Natural killer cell (primary cell): Measurements from ENCODE around the gene COPE. TPM values are rescaled to one million over a fixed set of nuclear protein-coding genes. Genes with fewer than 3 reads are reported as not detected.
A peak's percentile ranks its signal among the peaks of the same experiment; 100 is the strongest.

Source experiments
- ATAC-seq, 3 donors: fragments of 150-1000 bp in 2 of 3; fragments of 200-7000 bp in 1 of 3; cut with Tn5 transposase; 1 replicate in 1 of 3; 2 replicates in 2 of 3; pipeline ENCODE4 v1.10.0; 2021; ENCODE audit warnings: mild to moderate bottlenecking in 2 of 3, moderate library complexity in 2 of 3
- DNase-seq, 2 donors: peaks; one replicate each; pipeline versions ENCODE4 v3.0.0 to v3.0.0-alpha.2; 2013 to 2021; ENCODE audit warnings: mixed read lengths in 1 of 2
- H3K27ac ChIP-seq: one replicate; pipeline ENCODE4 v1.5.1; 2013; ENCODE audit warnings: mild to moderate bottlenecking, low read length
- H3K27me3 ChIP-seq: one replicate; pipeline ENCODE4 v1.6.1; 2013; ENCODE audit warnings: low read length; ENCODE audit not compliant: control insufficient read depth, insufficient read depth
- H3K36me3 ChIP-seq: one replicate; pipeline ENCODE4 v1.6.1; 2013; ENCODE audit warnings: low read length; ENCODE audit not compliant: control insufficient read depth, insufficient read depth
- H3K4me1 ChIP-seq: one replicate; pipeline ENCODE4 v1.6.1; 2013; ENCODE audit warnings: low read length; ENCODE audit not compliant: control insufficient read depth, insufficient read depth
- H3K4me3 ChIP-seq: one replicate; pipeline ENCODE4 v1.5.1; 2013; ENCODE audit warnings: low read length
- H3K9me3 ChIP-seq: one replicate; pipeline ENCODE4 v1.6.1; 2013; ENCODE audit warnings: low read length; ENCODE audit not compliant: control insufficient read depth, insufficient read depth
- H3K27ac Mint-ChIP-seq, 2 donors: one replicate each; pipeline ENCODE4 v1.8.0; 2022; ENCODE audit warnings: mild to moderate bottlenecking in 2 of 2, mixed read lengths in 2 of 2, moderate library complexity in 1 of 2
- H3K27me3 Mint-ChIP-seq, 2 donors: one replicate each; pipeline ENCODE4 v1.8.0; 2022; ENCODE audit warnings: low read depth in 2 of 2, mixed read lengths in 2 of 2
- H3K36me3 Mint-ChIP-seq: one replicate; pipeline ENCODE4 v1.8.0; 2022; ENCODE audit warnings: mixed read lengths
- H3K4me1 Mint-ChIP-seq, 2 donors: one replicate each; pipeline ENCODE4 v1.8.0; 2022; ENCODE audit warnings: mixed read lengths in 2 of 2
- H3K4me3 Mint-ChIP-seq: one replicate; pipeline ENCODE4 v1.8.0; 2022; ENCODE audit warnings: mild to moderate bottlenecking, moderate library complexity, mixed read lengths
- H3K9me3 Mint-ChIP-seq, 2 donors: one replicate each; pipeline ENCODE4 v1.8.0; 2022; ENCODE audit warnings: mixed read lengths in 2 of 2
- CTCF ChIP-seq: fragments of 200-600 bp; IDR thresholded peaks from one replicate; pipeline ENCODE4 v1.8.0; 2022; ENCODE audit warnings: antibody characterized with exemption
- WGBS: methylation state at CpG from one replicate; pipeline ENCODE4 v1.1.7; 2013; ENCODE audit warnings: missing lambda C conversion rate; ENCODE audit not compliant: insufficient coverage; 5-methylcytosine and 5-hydroxymethylcytosine counted together
- intact Hi-C: fragments of 100-400 bp; cut with micrococcal nuclease; formaldehyde crosslinking; loops from one replicate; pipeline ENCODE4 v1.14.2; 2022
- total RNA-seq, 4 donors: library from RNA; stranded (reverse); fragments of 120-200 nt in 1 of 4; gene quantifications; one replicate each; pipeline versions ENCODE4 v1.2.3 to v1.2.4, GENCODE V29; 2013 to 2022

Gene COPE
- total RNA-seq, result 100 to 1,000 TPM; 204 to 228 (median 218) TPM
- total RNA-seq (2013), result 131 TPM

DNA sequence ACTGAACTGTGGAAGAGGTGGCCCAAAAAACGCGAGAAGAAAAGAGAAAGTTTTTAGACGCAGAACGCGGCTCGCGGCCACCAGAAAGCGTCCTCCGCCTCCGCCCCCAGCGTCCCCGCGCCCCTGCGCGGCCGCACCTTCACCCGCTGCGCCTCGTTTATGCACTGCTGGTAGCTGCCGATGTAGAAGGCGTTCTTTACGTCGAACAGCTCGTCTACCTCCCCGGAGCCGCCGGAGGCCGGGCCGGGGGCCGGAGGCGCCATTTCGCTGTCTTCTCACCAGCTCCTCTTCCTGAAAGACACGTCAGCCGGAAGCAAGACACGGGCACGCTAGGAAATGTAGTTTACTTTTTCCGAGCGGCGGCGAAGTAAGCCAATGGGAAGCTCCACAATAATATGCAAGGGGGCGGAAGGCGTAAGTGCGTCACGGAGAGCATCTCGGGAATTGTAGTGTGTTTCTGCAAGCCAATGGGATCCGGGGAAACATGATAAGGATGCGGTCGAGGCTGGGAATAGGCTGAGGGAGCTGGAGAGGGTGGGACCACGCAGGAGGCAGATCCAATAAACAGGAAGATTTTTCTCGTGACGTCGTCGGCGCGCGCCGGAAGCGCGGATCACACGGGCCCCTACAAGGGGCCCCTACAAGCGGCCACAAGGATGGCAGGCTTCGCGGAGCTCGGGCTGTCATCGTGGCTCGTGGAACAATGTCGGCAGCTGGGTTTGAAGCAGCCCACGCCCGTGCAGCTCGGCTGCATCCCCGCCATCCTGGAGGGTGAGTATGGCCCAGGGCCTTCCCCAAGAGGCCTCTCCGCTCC lies at the start of gene COPE, which contains the start of gene DDX49:
TSS of gene COPE (minus strand) at position 302 of the 814 bp plus-strand sequence. CDS start at position 263, 39 bp downstream.
TSS of gene DDX49 (plus strand) at position 630 of the 814 bp plus-strand sequence. CDS start at position 657, 27 bp downstream.
- Histone ChIP-seq H3K27ac (peak within 1 kb of the TSS; percentile 85), H3K4me1 (peaks cover 31% of the 10 kb centered on the region), H3K36me3 (peaks cover 32% of the 10 kb centered on the region), H3K9me3 (no peaks in the 10 kb centered on the region), H3K4me3 (peak within 1 kb of the TSS; percentile 72), H3K27me3 (no peaks in the 10 kb centered on the region)
- no peaks in the 10 kb centered on the region for H3K27me3 Mint-ChIP-seq
- WGBS, result under 1% methylated on average over 72 of the region's 72 CpGs
- intact Hi-C loops, result loop anchor here (1.0 to 2.0 kb wide), 3 partner anchors 114 to 330 kb away; partner anchors contain the start of genes ARMC6, REX1BD, SLC25A42 and SUGP2
- H3K9me3 Mint-ChIP-seq, result no peaks in the 10 kb centered on the region
- no peak for TF ChIP-seq CTCF
- H3K4me1 Mint-ChIP-seq, result peaks cover 31 to 39% of the 10 kb centered on the region in 2 donors
- DNase-seq, result peak; percentile 98 to 100
- peak within 1 kb of the TSS; percentile 90 to 95 for H3K27ac Mint-ChIP-seq
- H3K4me3 Mint-ChIP-seq, result peak within 1 kb of the TSS; percentile 97
- no peaks in the 10 kb centered on the region for H3K36me3 Mint-ChIP-seq
- ATAC-seq, result peak; percentile 90 to 98 (median 92)

DNA sequence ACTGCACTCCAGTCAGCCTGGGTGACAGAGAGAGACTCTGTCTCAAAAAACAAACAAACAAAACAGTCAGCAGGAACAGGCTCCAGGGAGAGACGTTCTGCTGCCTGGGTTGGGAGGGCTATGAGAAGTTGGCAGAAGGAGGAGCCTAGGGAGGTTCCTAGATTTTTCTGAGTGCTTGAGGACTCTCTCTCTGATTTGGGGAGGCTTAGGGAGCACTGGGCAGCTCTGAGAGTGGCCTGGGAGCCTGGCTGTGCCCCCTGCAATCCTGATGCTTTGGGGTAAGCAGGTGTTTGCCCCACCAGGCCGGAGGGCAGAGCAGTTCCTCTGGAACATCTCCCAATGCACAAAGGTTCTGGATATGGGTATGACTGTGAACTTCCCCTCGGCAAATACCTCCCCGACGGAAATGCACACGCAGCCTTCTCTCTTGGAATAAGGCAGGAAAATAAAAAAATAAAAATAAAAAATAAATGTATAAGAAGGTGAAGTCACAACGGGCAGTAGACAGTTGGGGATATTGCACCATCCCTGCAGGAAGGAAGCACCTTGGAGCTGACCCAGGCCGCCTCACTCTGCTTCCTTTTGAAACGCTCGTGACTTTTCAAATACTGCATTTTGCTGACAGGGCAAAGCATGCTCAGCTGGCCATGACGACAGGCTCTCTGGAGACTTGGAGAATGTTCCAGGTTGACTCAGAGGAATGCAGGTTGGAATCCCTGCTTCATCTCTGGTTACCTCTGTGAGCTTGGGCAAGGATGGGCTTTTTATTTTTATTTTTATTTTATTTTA lies 48.4 kb upstream of the COPE start:
- Histone ChIP-seq H3K27me3 (no peaks in the 10 kb centered on the region), H3K27ac (no peak overlapping the region)
- TF ChIP-seq CTCF, result no peak

DNA sequence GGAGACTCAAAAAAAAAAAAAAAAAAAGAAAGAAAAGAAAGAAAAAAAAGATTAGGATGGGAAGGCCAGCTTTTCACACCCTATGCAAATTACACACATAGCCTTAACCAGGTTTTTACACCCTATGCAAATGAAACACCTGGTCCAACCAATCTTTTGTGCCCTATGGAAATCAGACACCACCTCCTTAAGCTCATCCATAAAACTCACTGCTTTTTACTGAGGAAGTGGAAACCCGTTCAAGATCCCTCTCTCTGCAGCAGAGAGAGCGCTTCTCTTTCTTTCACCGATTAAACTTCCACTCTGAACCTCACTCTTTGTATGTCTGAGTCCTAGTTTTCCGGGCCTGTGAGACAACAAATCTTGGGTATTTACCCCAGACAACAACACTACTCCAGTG lies 47.1 kb upstream of the COPE start:
- Histone ChIP-seq H3K36me3 (no peaks in the 10 kb centered on the region), H3K27ac (no peak overlapping the region), H3K9me3 (peaks cover 4% of the 10 kb centered on the region), H3K4me1 (peaks cover 15% of the 10 kb centered on the region), H3K27me3 (peaks cover 5% of the 10 kb centered on the region), H3K4me3 (no peak overlapping the region)
- H3K4me1 Mint-ChIP-seq, result peaks cover 0 to 12% of the 10 kb centered on the region in 2 donors
- no peak for DNase-seq
- H3K27ac Mint-ChIP-seq, result no peak overlapping the region
- peaks cover 12 to 17% of the 10 kb centered on the region in 2 donors for H3K27me3 Mint-ChIP-seq
- no peak overlapping the region for H3K4me3 Mint-ChIP-seq
- intact Hi-C loops, result no loop called here
- TF ChIP-seq CTCF, result no peak
- H3K9me3 Mint-ChIP-seq, result no peaks in the 10 kb centered on the region
- no peaks in the 10 kb centered on the region for H3K36me3 Mint-ChIP-seq
- ATAC-seq, result no peak
- WGBS, result 72% methylated on average over 4 of the region's 4 CpGs

More for the DNA sequence above, 48.4 kb upstream of the COPE start:
- Mint-ChIP-seq H3K4me1 (no peaks in the 10 kb centered on the region), H3K27ac (no peak overlapping the region), H3K9me3 (no peaks in the 10 kb centered on the region), H3K27me3 (peaks cover 3 to 7% of the 10 kb centered on the region in 2 donors), H3K4me3 (no peak overlapping the region), H3K36me3 (no peaks in the 10 kb centered on the region)
- WGBS, result 18% methylated on average over 11 of the region's 11 CpGs
- intact Hi-C loops, result no loop called here
- H3K4me1 ChIP-seq, result peaks cover 11% of the 10 kb centered on the region
- H3K9me3 ChIP-seq, result peaks cover 4% of the 10 kb centered on the region
- H3K4me3 ChIP-seq, result no peak overlapping the region
- DNase-seq (no peak), ATAC-seq (no peak)
- H3K36me3 ChIP-seq, result no peaks in the 10 kb centered on the region
